ENCODE data around the gene ZNF276.

- TF ChIP-seq, protein P1, sequence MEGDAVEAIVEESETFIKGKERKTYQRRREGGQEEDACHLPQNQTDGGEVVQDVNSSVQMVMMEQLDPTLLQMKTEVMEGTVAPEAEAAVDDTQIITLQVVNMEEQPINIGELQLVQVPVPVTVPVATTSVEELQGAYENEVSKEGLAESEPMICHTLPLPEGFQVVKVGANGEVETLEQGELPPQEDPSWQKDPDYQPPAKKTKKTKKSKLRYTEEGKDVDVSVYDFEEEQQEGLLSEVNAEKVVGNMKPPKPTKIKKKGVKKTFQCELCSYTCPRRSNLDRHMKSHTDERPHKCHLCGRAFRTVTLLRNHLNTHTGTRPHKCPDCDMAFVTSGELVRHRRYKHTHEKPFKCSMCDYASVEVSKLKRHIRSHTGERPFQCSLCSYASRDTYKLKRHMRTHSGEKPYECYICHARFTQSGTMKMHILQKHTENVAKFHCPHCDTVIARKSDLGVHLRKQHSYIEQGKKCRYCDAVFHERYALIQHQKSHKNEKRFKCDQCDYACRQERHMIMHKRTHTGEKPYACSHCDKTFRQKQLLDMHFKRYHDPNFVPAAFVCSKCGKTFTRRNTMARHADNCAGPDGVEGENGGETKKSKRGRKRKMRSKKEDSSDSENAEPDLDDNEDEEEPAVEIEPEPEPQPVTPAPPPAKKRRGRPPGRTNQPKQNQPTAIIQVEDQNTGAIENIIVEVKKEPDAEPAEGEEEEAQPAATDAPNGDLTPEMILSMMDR (IDR thresholded peaks at IDR 0.05): no peak
- no peak for TF ChIP-seq EP300 (IDR thresholded peaks at IDR 0.05)
These were observed 24.7 kb downstream of the ZNF276 start for GRCh38 chr16:89746043-89746442.
